Activated naive CD4-positive, alpha-beta T cell treated with anti-CD3 and anti-CD28 coated beads, Interleukin-2, amount 50 U/mL, for 24 hours (primary cell): ENCODE results near the gene CC2D2A.
"Not testable (repeated sequence)": the region's sequence is repeated elsewhere in the genome, so short reads cannot be mapped to it uniquely, and the experiment has no call there.

Source experiments
- H3K27ac Mint-ChIP-seq: one replicate; pipeline ENCODE4 v1.8.0; 2021; ENCODE audit warnings: mild to moderate bottlenecking, mixed read lengths
- H3K27me3 Mint-ChIP-seq: one replicate; pipeline ENCODE4 v1.8.0; 2021; ENCODE audit warnings: mixed read lengths
- H3K36me3 Mint-ChIP-seq: one replicate; pipeline ENCODE4 v1.8.0; 2021; ENCODE audit warnings: mixed read lengths
- H3K4me1 Mint-ChIP-seq: one replicate; pipeline ENCODE4 v1.8.0; 2021; ENCODE audit warnings: mixed read lengths
- H3K4me3 Mint-ChIP-seq: one replicate; pipeline ENCODE4 v1.8.0; 2021; ENCODE audit warnings: mild to moderate bottlenecking, mixed read lengths
- H3K9me3 Mint-ChIP-seq: one replicate; pipeline ENCODE4 v1.8.0; 2021; ENCODE audit warnings: mixed read lengths

The CC2D2A gene

DNA sequence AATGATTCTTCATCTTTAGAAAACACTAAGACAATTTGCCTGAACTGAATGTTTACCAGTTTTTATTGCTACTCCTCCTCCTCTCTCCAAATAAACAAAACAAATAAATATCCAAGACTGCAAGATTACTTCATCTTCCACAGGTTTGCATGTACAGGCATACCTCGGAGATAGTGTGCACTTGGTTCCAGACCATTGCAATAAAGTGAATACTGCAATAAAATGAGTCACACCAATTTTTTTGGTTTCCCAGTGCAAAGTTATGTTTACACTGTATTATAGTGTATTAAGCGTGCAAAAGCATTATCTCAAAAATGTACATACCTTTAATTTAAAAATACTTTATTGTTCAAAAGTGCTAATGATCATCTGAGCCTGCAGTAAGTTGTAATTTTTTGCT is 132.2 kb downstream of the CC2D2A start:
- no peak overlapping the region for H3K4me3 Mint-ChIP-seq
- H3K27me3 Mint-ChIP-seq, result no peaks in the 10 kb centered on the region
- H3K4me1 Mint-ChIP-seq, result no peaks in the 10 kb centered on the region
- H3K36me3 Mint-ChIP-seq, result peaks cover 23% of the 10 kb centered on the region
- H3K9me3 Mint-ChIP-seq, result no peaks in the 10 kb centered on the region
- no peak overlapping the region for H3K27ac Mint-ChIP-seq

DNA sequence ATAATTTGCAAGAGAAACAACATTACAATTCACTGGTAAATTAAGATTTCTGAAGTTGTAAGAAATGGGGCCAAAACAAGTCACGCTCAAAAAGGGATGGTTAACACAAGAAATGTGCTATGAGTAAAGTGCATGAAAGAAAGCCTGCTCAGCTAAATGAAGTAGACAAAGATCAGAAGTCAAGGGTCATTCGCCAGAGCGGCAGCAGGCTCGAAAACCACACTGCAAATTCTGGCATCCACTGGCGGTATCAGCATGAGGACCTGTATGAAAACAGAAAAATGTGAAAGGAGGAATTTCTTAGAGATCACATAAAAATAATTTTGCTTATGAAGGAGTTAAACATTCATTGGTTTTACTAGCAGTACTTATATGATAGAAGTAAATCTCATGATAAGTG is 135.9 kb downstream of the CC2D2A start:
- Mint-ChIP-seq H3K36me3 (peaks cover 28% of the 10 kb centered on the region), H3K9me3 (no peaks in the 10 kb centered on the region), H3K4me1 (peaks cover 13% of the 10 kb centered on the region), H3K27me3 (no peaks in the 10 kb centered on the region), H3K27ac (peak overlapping the region; percentile 21), H3K4me3 (no peak overlapping the region)

DNA sequence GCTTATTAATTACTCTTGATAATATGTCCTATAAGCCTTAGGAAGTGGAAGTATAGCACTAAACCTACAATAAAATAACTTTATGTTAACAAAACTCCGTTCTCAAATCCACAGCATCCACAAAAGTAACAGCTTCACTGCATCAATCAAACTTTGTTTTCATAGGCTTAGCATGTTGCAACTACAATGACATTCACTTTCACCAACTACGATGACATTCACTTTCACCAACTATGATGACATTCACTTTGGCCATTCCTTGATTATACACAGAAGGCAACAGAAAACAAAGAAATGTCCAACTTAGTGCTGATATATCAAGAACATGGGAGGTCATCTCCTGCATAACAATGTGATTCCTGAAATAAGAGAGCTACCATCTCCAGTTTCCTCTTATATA is 141.2 kb downstream of the CC2D2A start:
- Mint-ChIP-seq H3K36me3 (peaks cover 20% of the 10 kb centered on the region), H3K27ac (no peak overlapping the region)

GRCh38 chr4:15612136-15612535 is 142.5 kb downstream of the CC2D2A start:
- H3K27me3 Mint-ChIP-seq, result no peaks in the 10 kb centered on the region
- peaks cover 22% of the 10 kb centered on the region for H3K36me3 Mint-ChIP-seq
- H3K4me1 Mint-ChIP-seq, result peaks cover 33% of the 10 kb centered on the region
- H3K27ac Mint-ChIP-seq, result no peak overlapping the region
- no peaks in the 10 kb centered on the region for H3K9me3 Mint-ChIP-seq
- no peak overlapping the region for H3K4me3 Mint-ChIP-seq

More for the DNA sequence above, 141.2 kb downstream of the CC2D2A start:
- H3K9me3 Mint-ChIP-seq, result no peaks in the 10 kb centered on the region
- H3K4me3 Mint-ChIP-seq, result no peak overlapping the region
- H3K27me3 Mint-ChIP-seq, result no peaks in the 10 kb centered on the region
- H3K4me1 Mint-ChIP-seq, result peaks cover 26% of the 10 kb centered on the region

DNA sequence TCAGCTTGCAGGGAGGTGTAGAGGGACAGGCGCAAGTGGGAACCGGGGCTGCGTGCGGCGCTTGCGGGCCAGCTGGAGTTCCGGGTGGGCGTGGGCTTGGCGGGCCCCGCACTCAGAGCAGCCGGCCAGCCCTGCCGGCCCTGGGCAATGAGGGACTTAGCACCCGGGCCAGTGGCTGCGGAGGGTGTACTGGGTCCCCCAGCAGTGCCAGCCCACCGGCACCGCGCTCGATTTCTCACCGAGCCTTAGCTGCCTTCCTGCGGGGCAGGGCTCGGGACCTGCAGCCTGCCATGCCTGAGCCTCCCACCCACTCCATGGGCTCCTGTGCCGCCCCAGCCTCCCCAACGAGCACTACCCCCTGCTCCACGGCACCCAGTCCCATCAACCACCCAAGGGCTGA is 145.2 kb downstream of the CC2D2A start:
- Mint-ChIP-seq H3K4me1 (peaks cover 37% of the 10 kb centered on the region), H3K36me3 (peaks cover 35% of the 10 kb centered on the region)
- not testable (repeated sequence) for H3K4me3 Mint-ChIP-seq, H3K27ac Mint-ChIP-seq, H3K27me3 Mint-ChIP-seq, H3K9me3 Mint-ChIP-seq

DNA sequence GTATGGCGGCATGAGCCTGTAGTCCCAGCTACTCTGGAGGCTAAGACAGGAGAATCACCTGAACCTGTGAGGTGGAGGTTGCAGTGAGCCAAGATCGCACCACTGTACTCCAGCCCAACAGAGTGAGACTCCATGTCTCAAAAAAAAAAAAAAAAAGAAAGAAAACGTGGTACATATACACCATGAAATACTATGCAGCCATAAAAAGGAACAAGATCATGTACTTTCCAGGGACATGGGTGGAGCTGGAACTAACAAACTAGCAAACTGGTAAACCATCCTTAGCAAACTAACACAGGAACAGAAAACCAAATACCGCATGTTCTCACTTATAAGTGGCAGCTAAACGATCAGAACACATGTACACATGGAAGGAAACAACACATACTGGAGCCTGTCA is 147.7 kb downstream of the CC2D2A start:
- not testable (repeated sequence) for H3K9me3 Mint-ChIP-seq, H3K4me3 Mint-ChIP-seq, H3K27me3 Mint-ChIP-seq, H3K27ac Mint-ChIP-seq
- peaks cover 46% of the 10 kb centered on the region for H3K36me3 Mint-ChIP-seq
- H3K4me1 Mint-ChIP-seq, result peaks cover 43% of the 10 kb centered on the region

GRCh38 chr4:15636818-15637217 is 167.1 kb downstream of the CC2D2A start:
- peaks cover 16% of the 10 kb centered on the region for H3K4me1 Mint-ChIP-seq
- H3K36me3 Mint-ChIP-seq, result peaks cover 26% of the 10 kb centered on the region
- no peaks in the 10 kb centered on the region for H3K27me3 Mint-ChIP-seq
- H3K27ac Mint-ChIP-seq, result no peak overlapping the region
- H3K9me3 Mint-ChIP-seq, result no peaks in the 10 kb centered on the region
- H3K4me3 Mint-ChIP-seq, result no peak overlapping the region

GRCh38 chr4:15638418-15638817 is 168.7 kb downstream of the CC2D2A start:
- H3K36me3 Mint-ChIP-seq, result peaks cover 21% of the 10 kb centered on the region
- H3K27me3 Mint-ChIP-seq, result no peaks in the 10 kb centered on the region
- no peaks in the 10 kb centered on the region for H3K9me3 Mint-ChIP-seq
- H3K4me3 Mint-ChIP-seq, result no peak overlapping the region
- peaks cover 21% of the 10 kb centered on the region for H3K4me1 Mint-ChIP-seq
- H3K27ac Mint-ChIP-seq, result no peak overlapping the region

- Mint-ChIP-seq H3K9me3 (no peaks in the 10 kb centered on the region), H3K36me3 (peaks cover 4% of the 10 kb centered on the region), H3K4me3 (no peak overlapping the region), H3K4me1 (peaks cover 82% of the 10 kb centered on the region), H3K27ac (no peak overlapping the region), H3K27me3 (no peaks in the 10 kb centered on the region)
Measured at GRCh38 chr4:15648600-15648999, 178.9 kb downstream of the CC2D2A start.

DNA sequence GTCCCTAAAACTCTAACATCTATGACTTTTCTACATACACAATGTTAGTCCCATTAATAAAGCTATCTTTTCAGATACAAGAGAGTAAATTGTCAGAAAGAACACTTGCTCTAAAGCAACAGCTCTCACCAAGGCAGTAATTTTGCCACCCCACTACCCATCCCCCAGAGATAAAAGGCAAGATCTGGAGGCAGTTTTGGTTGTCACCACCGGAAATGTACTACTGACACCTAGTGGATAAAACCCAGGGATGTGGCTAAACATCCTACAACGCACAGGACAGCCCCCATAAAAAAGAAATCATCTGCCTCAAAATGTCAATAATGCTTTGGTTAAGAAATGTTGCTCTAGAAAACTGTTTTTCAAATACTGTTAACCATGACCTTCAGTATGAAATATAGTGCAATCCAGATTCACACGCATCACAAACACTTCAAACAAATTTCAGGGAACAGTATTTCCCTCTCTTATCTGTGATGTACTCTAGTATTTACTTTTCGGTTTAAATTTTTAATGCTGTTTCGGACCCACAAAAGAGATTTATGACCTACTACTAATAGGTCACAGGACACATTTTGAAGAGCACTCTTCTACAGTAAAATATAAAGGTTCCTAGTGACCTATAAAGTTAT is 180.3 kb downstream of the CC2D2A start:
- no peaks in the 10 kb centered on the region for H3K27me3 Mint-ChIP-seq

More for the DNA sequence above, 180.3 kb downstream of the CC2D2A start:
- Mint-ChIP-seq H3K4me3 (peak overlapping the region; percentile 60), H3K9me3 (no peaks in the 10 kb centered on the region), H3K27ac (peak overlapping the region; percentile 69), H3K36me3 (no peaks in the 10 kb centered on the region), H3K4me1 (peaks cover 72% of the 10 kb centered on the region)
